Left colon (tissue), 2 donors: ENCODE results near the gene SBF1. TPM values are rescaled to one million over a fixed set of nuclear protein-coding genes. Genes with fewer than 3 reads are reported as not detected.
"Not testable (repeated sequence)": the region's sequence is repeated elsewhere in the genome, so short reads cannot be mapped to it uniquely, and the experiment has no call there.

ENCODE experiments used
- ATAC-seq: fragments of 200-7000 bp; cut with Tn5 transposase; one replicate; pipeline ENCODE4 v1.9.1; 2020; ENCODE audit warnings: mild to moderate bottlenecking, moderate library complexity
- DNase-seq, 2 donors: peaks; one replicate each; pipeline ENCODE4 v3.0.0-alpha.2; 2020
- intact Hi-C, 2 donors: fragments of 100-400 bp; cut with DNase I in 1 of 2; cut with micrococcal nuclease in 1 of 2; formaldehyde crosslinking; loops; one replicate each; pipeline versions ENCODE4 v1.11.2 to v1.14.0; 2022; cut with DNase I, micrococcal nuclease
- total RNA-seq, 2 donors: library from RNA; stranded (reverse); fragmentation: NEBNext Ultra II Directional; extraction: Animal tissue kit (Norgen Biotek cat#: 25700); gene quantifications; one replicate each; pipeline ENCODE4 v1.2.1, GENCODE V29; 2021
- donor health status: DM: no; HTN: no; CAD: no.
- donor health status: DM: yes; HTN: yes; CAD: no.

SBF1 gene
- total RNA-seq, 2 donors from 2014 or later: 69.2 to 80.1 TPM

GRCh38 chr22:50437511-50438304 lies 37.1 kb downstream of the SBF1 start:
- DNase-seq: no peak
- ATAC-seq: no peak
- intact Hi-C loops: no loop called here

- intact Hi-C loops: no loop called here
- DNase-seq (no peak), ATAC-seq (no peak)
These were observed 37.9 kb downstream of the SBF1 start for GRCh38 chr22:50436841-50437341.

- intact Hi-C loops: no loop called here
- DNase-seq: no peak
- ATAC-seq: no peak
These were observed 38.6 kb downstream of the SBF1 start for GRCh38 chr22:50436015-50436830.

GRCh38 chr22:50435291-50436014 lies 39.4 kb downstream of the SBF1 start:
- no peak for ATAC-seq
- no peak for DNase-seq
- intact Hi-C loops: no loop called here

- intact Hi-C loops: no loop called here
These were observed 40.0 kb downstream of the SBF1 start for GRCh38 chr22:50434849-50435248.

GRCh38 chr22:50432877-50433510 lies 41.8 kb downstream of the SBF1 start:
- intact Hi-C loops, DNase-seq, ATAC-seq: not testable (repeated sequence)

More at GRCh38 chr22:50434849-50435248, 40.0 kb downstream of the SBF1 start:
- ATAC-seq (no peak), DNase-seq (no peak)

- ATAC-seq (no peak), DNase-seq (no peak)
- intact Hi-C loops: no loop called here
These were observed 42.5 kb downstream of the SBF1 start for GRCh38 chr22:50432131-50432876.

GRCh38 chr22:50425179-50425916 lies 49.5 kb downstream of the SBF1 start:
- DNase-seq: no peak
- intact Hi-C loops: no loop called here

GRCh38 chr22:50423956-50424355 lies 50.9 kb downstream of the SBF1 start:
- ATAC-seq: no peak
- DNase-seq: no peak
- intact Hi-C loops: no loop called here

More at GRCh38 chr22:50425179-50425916, 49.5 kb downstream of the SBF1 start:
- no peak for ATAC-seq

- ATAC-seq (no peak), DNase-seq (no peak)
- intact Hi-C loops: no loop called here
These were observed 51.6 kb downstream of the SBF1 start for GRCh38 chr22:50422961-50423815.

- no peak for DNase-seq
- no peak for ATAC-seq
- intact Hi-C loops: no loop called here
These were observed 52.8 kb downstream of the SBF1 start for GRCh38 chr22:50422046-50422445.

GRCh38 chr22:50420581-50420980 lies 54.3 kb downstream of the SBF1 start:
- intact Hi-C loops: no loop called here
- ATAC-seq: no peak
- DNase-seq: no peak

- ATAC-seq: no peak
- no peak for DNase-seq
- intact Hi-C loops: no loop called here
These were observed 54.8 kb downstream of the SBF1 start for GRCh38 chr22:50420015-50420414.

- no peak for DNase-seq
- intact Hi-C loops: no loop called here
- no peak for ATAC-seq
These were observed 55.7 kb downstream of the SBF1 start for GRCh38 chr22:50419116-50419515.

GRCh38 chr22:50418624-50419023 lies 56.2 kb downstream of the SBF1 start:
- no peak for ATAC-seq
- DNase-seq: no peak
- intact Hi-C loops: no loop called here

GRCh38 chr22:50417411-50418210 lies 57.2 kb downstream of the SBF1 start:
- no peak for ATAC-seq
- intact Hi-C loops: no loop called here

More at GRCh38 chr22:50417411-50418210, 57.2 kb downstream of the SBF1 start:
- no peak for DNase-seq
